Keratinocyte (primary cell): ENCODE measurements around the gene GLRX3.

Source experiments
- CTCF ChIP-seq, 3 experiments: IDR thresholded peaks in 1 of 3; conservative IDR thresholded peaks in 1 of 3; optimal IDR thresholded peaks in 1 of 3; 2 replicates in 2 of 3; 3 replicates in 1 of 3; pipeline versions ENCODE3 to v1.5.1; 2011; ENCODE audit warnings: low read length in 3 of 3, mild to moderate bottlenecking in 3 of 3, moderate library complexity in 2 of 3, control low read depth in 1 of 3, inconsistent platforms in 1 of 3; ENCODE audit not compliant: insufficient read depth in 2 of 3; ENCODE audit errors: extremely low read depth in 1 of 3
- EZH2 ChIP-seq: IDR thresholded peaks from one replicate; pipeline ENCODE4 v1.6.1; 2012; ENCODE audit warnings: inconsistent platforms, mild to moderate bottlenecking, low read length, moderate library complexity

GRCh38 chr10:130105724-130106123 is 30.5 kb upstream of the GLRX3 start:
- no peak for TF ChIP-seq EZH2
- no peak for TF ChIP-seq CTCF (optimal IDR thresholded peaks at IDR 0.05 in 1 of 3, IDR thresholded peaks at IDR 0.05 in 1 of 3, conservative IDR thresholded peaks at IDR 0.05 in 1 of 3; ENCODE audit: extremely low read depth in 1 of 3, insufficient read depth in 2 of 3, low read length in 3 of 3)
